ENCODE measurements around the gene DSCAM.

Gene DSCAM

DNA sequence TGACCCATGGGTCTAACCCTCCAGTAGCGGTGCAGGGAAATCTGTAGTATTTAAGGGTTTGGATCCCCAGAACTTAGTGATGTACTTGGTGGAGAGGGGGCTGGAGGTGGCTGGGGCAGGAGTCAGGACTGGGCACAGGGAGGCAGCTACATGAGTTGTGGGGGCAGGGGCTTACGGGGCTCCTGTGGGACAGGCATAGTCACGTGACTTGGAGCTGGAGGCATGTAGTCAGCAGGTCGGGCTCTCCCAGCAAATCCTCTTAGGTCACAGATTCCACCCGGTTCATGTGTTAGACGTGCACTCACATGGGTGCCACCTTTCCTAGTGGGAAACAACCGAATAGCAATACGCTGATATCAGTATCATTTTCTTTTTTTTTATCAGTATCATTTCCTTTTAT lies 867.6 kb downstream of the DSCAM start:
- TF ChIP-seq, protein P1, sequence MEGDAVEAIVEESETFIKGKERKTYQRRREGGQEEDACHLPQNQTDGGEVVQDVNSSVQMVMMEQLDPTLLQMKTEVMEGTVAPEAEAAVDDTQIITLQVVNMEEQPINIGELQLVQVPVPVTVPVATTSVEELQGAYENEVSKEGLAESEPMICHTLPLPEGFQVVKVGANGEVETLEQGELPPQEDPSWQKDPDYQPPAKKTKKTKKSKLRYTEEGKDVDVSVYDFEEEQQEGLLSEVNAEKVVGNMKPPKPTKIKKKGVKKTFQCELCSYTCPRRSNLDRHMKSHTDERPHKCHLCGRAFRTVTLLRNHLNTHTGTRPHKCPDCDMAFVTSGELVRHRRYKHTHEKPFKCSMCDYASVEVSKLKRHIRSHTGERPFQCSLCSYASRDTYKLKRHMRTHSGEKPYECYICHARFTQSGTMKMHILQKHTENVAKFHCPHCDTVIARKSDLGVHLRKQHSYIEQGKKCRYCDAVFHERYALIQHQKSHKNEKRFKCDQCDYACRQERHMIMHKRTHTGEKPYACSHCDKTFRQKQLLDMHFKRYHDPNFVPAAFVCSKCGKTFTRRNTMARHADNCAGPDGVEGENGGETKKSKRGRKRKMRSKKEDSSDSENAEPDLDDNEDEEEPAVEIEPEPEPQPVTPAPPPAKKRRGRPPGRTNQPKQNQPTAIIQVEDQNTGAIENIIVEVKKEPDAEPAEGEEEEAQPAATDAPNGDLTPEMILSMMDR (IDR thresholded peaks at IDR 0.05; ENCODE audit: low read depth, low read length), result no peak
- H3K4me3 ChIP-seq (replicated peaks in 1 of 2; ENCODE audit: low read depth in 2 of 2, low read length in 2 of 2), result no peak overlapping the region
- DNase-seq (ENCODE audit: low read depth in 2 of 2), result no peak

DNA sequence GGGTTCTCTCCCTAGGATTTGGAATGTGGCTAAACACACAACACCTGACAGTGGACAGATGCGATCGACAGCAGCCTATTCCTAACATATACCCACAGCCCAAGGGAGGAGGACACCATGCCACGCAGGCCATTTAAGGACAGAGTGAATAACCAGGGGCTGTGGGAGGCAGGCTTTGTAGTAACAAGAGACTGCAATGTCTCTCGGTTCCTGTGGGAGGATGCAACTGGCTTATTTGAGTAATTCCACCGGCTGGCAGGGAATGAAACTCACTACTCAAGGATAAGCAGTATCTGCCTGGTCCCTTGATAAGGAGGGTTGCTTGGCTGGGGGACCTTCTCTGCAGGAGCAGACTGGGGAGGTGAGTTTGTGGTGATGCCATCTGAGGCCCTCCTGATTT lies 870.2 kb downstream of the DSCAM start:
- DNase-seq (ENCODE audit: low read depth in 2 of 2), result no peak
- H3K4me3 ChIP-seq (replicated peaks in 1 of 2; ENCODE audit: low read depth in 2 of 2, low read length in 2 of 2), result no peak overlapping the region
- TF ChIP-seq, protein P1 (IDR thresholded peaks at IDR 0.05; ENCODE audit: low read depth, low read length), result no peak

DNA sequence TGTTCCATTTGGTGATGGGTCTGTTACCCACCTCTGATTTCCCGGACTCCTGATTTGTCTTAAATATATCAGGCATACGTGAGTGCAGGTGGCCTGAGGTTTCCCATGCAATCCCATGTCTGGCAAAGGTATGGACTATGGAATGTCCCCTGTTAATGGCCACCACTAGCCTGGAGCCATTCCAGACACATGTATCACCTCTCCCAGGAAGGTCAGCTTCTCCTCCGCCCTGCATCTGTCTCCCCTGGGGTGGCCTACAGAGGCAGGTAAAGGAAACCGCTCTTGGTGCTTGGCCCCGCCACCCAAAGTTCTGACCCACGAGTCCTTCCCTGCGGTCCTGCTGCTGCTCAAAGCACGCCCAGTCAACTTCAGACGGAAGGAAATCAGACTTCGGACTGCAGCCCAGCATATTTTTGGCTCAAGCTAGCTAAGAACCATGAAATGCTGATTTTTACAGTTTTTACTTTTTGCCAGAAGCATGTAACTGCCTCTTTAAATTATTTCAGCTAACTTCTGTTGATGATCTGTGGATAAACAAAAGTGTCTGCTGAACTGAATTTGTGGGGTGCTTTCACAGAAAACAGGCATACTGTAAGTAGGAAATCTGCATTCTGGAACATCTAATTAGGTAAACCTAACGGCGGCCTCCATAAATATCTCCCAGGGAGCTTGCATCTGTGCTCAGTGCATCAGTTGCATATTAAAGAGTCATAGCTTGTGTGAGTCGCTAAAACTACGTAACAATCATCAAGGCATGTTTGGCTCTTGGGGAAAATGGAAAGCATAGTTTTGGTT lies 873.8 kb downstream of the DSCAM start:
- DNase-seq (ENCODE audit: low read depth in 2 of 2), result no peak
- TF ChIP-seq, protein P1 (IDR thresholded peaks at IDR 0.05; ENCODE audit: low read depth, low read length), result no peak
- H3K4me3 ChIP-seq (replicated peaks in 1 of 2; ENCODE audit: low read depth in 2 of 2, low read length in 2 of 2), result no peak overlapping the region

DNA sequence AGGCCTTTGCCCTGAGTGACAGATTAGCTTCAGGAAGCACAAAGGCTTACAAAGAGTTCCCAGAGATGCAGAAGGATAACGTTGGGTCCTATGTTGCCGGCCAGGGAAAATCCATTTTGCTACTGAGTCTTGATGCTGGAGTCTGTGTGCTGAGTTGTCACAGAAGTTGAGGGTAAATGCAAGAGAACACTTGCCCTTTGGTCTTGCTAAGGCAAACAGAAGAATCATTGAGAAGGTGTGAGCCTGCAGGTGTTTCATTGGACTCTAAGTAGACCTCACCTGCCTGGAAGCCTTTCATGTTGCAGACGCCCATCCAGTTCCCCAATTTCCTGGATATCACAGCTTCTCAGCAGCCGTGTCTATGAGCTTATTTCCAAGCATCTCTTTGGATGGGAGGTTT lies 874.5 kb downstream of the DSCAM start:
- TF ChIP-seq, protein P1 (IDR thresholded peaks at IDR 0.05; ENCODE audit: low read depth, low read length), result no peak
- DNase-seq (ENCODE audit: low read depth in 2 of 2), result no peak
- H3K4me3 ChIP-seq (replicated peaks in 1 of 2; ENCODE audit: low read depth in 2 of 2, low read length in 2 of 2), result no peak overlapping the region

DNA sequence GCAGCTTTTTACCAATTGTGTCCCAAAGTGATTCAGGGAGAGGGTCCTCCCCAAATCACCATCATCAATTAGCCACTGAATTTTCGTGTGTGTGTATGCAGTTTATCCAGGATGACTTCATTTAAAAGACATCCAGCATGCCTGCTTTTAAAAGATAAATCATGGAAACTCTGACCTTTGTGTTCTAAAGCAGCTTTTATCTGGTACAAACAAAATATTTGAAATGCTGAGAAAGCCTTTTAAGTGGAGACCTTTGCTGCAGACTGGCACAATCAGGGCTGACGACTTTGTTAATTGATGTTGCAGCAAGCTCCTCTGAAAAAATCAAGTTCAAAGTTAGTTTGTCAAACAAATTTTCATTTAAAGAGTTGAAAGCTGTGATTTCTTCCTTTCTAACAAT lies 875.0 kb downstream of the DSCAM start:
- TF ChIP-seq, protein P1 (IDR thresholded peaks at IDR 0.05; ENCODE audit: low read depth, low read length), result no peak
- DNase-seq (ENCODE audit: low read depth in 2 of 2), result no peak
- H3K4me3 ChIP-seq (replicated peaks in 1 of 2; ENCODE audit: low read depth in 2 of 2, low read length in 2 of 2), result no peak overlapping the region

DNA sequence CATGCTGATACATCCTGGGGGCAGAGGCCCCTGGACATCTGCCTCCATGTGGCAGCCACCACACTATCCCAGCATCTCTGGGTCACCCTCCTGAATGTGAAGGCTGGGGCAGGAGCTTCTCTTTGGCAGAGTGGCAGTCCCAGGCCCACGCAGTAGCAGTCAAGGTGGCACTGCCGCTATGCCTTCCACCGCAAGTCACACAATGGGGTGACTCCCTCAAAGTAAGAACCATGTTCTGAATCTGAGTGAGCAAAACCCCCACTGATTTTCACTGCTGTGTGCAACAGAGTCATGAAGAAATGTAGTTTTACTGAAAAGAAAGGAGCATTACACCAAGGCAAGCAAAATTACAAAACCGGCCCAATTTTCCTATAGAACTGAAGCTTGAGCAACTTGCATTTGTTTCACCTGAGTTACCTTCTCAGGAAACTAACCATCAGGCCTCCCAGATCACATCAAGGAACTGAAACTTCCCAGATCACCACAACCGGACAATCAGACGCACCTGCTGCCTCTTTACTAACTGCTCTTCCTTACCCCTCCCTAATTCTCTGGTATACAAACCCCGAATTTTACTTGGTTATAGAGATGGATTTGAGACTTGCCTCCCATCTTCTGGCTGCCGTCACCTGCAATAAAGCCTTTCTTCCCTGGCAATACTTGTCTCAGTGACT lies 877.1 kb downstream of the DSCAM start:
- DNase-seq (ENCODE audit: low read depth in 2 of 2), result no peak
- H3K4me3 ChIP-seq (replicated peaks in 1 of 2; ENCODE audit: low read depth in 2 of 2, low read length in 2 of 2), result no peak overlapping the region
- TF ChIP-seq, protein P1 (IDR thresholded peaks at IDR 0.05; ENCODE audit: low read depth, low read length), result no peak
